COLO668 (cell line): Measurements from ENCODE around the gene PIGA.

ENCODE experiments used
- DNase-seq: peaks from one replicate; lab custom pipeline; 2025; ENCODE audit not compliant: unreplicated experiment; lab: John Stamatoyannopoulos, UW

The PIGA gene

GRCh38 chrX:15335135-15336022, at the start of gene PIGA:
Gene PIGA, minus strand, starts transcription at chrX:15335523. Its CDS starts 3,593 bp downstream, at chrX:15331930.
- peak; percentile 96 for DNase-seq

- DNase-seq = no peak
Observed at GRCh38 chrX:15384304-15384703, 49.0 kb upstream of the PIGA start, which contains the start of gene VEGFD. Gene VEGFD, minus strand, starts transcription at chrX:15384413. Its CDS starts 467 bp downstream, at chrX:15383946.

- no peak for DNase-seq
Observed at GRCh38 chrX:15382813-15383212, 47.5 kb upstream of the PIGA start.

DNA sequence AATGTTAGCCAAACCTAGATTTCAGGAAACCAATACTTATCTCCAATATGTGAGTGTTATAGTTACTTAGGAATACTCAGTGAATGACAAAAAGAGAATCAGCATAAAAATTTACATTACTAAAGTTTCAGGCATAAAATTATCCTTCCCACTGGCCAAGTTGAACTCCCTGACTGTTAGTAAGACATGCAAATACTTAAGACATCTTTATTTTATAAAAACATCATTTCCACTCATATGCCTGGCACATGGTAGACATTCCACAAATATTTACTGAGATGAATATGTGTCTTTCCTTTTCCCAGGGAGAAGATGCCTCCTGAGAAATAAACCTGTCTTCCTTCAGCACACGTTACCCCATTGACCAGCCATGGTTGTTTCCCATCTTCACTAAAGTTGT, 41.6 kb upstream of the PIGA start:
- DNase-seq = no peak

DNA sequence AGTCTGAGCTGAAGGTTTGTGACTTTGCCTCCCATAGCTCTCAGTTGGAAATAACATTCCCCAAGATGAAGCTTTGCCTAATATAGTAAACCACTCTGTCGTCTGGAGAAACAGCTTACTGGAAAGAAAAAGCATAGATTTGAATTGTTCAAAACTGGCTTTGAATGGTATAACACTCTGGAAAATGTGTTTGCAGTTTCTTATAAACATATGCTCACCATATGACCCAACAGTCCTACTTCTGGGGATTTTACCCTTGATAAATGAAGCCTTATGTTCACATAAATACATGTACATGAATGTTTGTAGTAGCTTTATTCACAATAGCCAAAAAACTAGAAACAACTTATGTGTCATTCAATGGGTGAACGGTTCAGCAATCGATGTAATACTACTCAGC, 38.7 kb upstream of the PIGA start:
- no peak for DNase-seq

DNA sequence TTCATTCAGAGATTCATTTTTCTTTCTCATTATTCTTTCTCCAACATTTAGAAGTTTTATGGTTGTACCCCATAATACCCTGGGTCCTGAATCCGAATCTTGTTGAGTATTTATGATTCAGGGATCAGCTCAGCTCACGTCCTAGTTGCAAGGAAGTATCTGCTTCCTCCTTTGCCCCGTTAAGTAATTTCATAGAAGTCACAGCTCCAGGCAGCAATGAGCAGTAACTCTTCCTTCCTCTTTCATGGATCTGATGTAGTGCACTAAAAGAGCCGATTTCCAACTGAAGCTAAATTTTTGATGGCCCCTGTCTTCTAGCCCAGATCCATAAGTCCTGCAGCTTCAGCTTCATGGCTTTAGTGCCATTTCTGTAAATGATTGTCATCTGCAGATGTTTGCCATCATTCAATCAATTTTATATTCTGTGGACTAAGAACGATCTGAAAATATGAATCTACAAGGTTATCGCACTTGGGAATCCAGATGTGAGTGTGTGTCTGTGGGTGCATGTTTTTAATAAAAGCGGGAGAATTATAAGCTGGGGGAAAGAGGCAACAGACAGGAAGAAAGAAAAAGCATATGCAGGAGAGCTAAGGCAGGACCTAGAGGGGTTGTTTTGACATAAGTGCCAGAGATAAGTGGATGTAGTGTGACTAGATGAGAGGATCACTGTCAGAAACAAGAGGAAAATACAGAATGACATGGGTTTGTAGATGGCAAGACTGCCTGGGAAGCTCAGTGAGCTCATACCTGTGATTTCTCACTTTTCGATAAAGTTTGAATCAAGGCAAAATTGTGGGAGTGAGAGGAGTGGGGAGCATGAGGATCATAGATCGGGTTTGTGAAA, 31.4 kb upstream of the PIGA start:
- no peak for DNase-seq

- no peak for DNase-seq
Observed at GRCh38 chrX:15359701-15360100, 24.4 kb upstream of the PIGA start.

- no peak for DNase-seq
Observed at GRCh38 chrX:15358533-15358932, 23.2 kb upstream of the PIGA start.

GRCh38 chrX:15356444-15356843, 21.1 kb upstream of the PIGA start:
- DNase-seq = no peak

DNA sequence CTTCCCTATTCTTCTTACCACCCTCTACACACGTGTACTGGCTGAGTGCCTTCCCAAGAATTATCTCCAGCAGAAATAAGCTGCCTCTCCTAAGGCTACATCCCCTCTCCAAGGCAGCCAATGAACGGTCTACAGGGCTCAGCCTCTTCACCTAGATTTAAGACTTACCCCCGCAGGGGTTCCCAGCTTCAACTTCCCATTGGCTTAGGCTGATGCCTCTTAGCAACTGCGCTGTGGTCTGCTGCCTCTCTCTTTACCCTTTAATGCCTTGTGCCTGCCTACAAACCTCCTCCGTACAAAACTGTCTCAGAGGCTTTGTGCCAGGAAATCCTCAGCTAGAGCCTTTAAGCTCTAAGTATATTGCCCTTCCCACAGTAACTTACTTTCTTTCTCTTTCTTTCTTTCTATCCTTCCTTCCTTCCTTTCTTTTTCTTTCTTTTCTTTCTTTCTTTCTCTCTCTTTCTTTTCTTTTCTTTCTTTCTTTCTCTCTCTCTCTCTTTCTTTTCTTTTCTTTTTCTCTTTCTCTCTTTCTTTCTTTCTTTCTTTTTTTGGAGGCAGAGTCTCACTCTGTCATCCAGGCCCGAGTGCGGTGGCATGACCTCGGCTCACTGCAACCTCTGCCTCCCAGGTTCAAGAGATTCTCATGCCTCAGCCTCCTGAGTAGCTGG, 15.1 kb upstream of the PIGA start:
- no peak for DNase-seq

GRCh38 chrX:15349046-15349445, 13.7 kb upstream of the PIGA start:
- DNase-seq = peak; percentile 20

DNA sequence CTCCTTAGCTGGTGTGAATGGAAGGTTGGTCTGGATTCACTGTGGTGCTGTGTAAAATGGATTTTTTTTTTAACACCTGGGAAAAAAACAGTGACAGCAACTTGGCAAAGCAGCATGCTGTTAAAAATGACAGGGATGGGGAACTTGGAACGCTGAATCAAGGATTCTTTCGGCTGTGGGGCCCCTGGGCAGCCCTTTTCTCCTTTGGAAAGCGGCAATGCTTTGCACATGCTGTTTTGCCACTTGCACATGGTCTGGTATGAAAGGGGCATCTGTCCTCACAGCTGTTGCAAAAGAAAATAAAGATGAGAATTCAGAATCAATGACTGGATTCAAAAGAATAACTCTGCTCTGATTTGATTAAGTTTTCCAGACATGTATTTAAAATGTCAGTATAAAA, 10.7 kb upstream of the PIGA start:
- no peak for DNase-seq

- no peak for DNase-seq
Observed at GRCh38 chrX:15344106-15344505, 8.8 kb upstream of the PIGA start.

GRCh38 chrX:15343075-15343476, 7.8 kb upstream of the PIGA start:
- no peak for DNase-seq

GRCh38 chrX:15340867-15341266, 5.5 kb upstream of the PIGA start:
- DNase-seq = no peak

DNA sequence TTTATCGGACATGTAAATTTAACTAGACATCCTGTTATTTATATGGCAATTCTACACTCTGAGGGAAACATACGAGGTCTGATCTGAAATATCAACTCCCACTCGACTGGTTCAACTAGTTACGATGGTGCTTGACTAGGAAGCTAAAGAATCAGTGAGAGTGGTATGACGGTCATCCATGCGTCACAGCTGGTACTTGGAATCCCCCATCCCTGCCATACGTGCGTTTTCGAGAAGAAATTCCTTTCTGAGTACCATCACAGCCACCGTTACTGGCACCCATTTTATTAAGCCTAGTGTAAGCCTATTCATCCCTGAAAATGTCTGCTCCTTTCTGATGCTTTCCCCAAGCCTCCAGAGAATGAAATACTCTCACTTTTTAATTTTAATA, 695 bp upstream of the PIGA start:
- DNase-seq = peak; percentile 20

- no peak for DNase-seq
Observed at GRCh38 chrX:15334561-15334960, 762 bp downstream of the PIGA start.

GRCh38 chrX:15328821-15329220, 6.5 kb downstream of the PIGA start:
- DNase-seq = no peak

- DNase-seq = no peak
Observed at GRCh38 chrX:15328131-15328530, 7.2 kb downstream of the PIGA start.

GRCh38 chrX:15322472-15322871, 12.9 kb downstream of the PIGA start:
- no peak for DNase-seq

GRCh38 chrX:15322072-15322471, 13.3 kb downstream of the PIGA start:
- no peak for DNase-seq
